GM18951 (cell line): ENCODE measurements around the gene PTP4A2.

ENCODE experiments used
- POLR2A ChIP-seq: IDR thresholded peaks from 4 replicates; pipeline ENCODE4 v1.6.1; 2011; ENCODE audit warnings: mild to moderate bottlenecking; ENCODE audit not compliant: insufficient read length, insufficient read depth; ENCODE audit errors: extremely low read depth
- in situ Hi-C: fragments of 300-500 bp; cut with MboI; formaldehyde crosslinking; loops from one replicate; pipeline ENCODE4 v1.12.0; 2022; ENCODE audit warnings: low sequenced_read_pairs, mixed read lengths, inconsistent platforms; ENCODE audit not compliant: unreplicated experiment

The PTP4A2 gene

GRCh38 chr1:31880957-31881687 lies 57.0 kb downstream of the PTP4A2 start:
- in situ Hi-C loops = no loop called here
- no peak for TF ChIP-seq POLR2A

GRCh38 chr1:31879981-31880608 lies 58.1 kb downstream of the PTP4A2 start:
- in situ Hi-C loops = no loop called here
- no peak for TF ChIP-seq POLR2A

GRCh38 chr1:31878058-31878457 lies 60.1 kb downstream of the PTP4A2 start:
- in situ Hi-C loops = no loop called here

GRCh38 chr1:31877544-31877943 lies 60.6 kb downstream of the PTP4A2 start:
- no peak for TF ChIP-seq POLR2A
- in situ Hi-C loops = no loop called here

More at GRCh38 chr1:31878058-31878457, 60.1 kb downstream of the PTP4A2 start:
- no peak for TF ChIP-seq POLR2A

GRCh38 chr1:31875636-31876236 lies 62.4 kb downstream of the PTP4A2 start:
- no peak for TF ChIP-seq POLR2A
- in situ Hi-C loops = no loop called here

- no peak for TF ChIP-seq POLR2A
- in situ Hi-C loops = no loop called here
Observed at GRCh38 chr1:31874942-31875341, 63.2 kb downstream of the PTP4A2 start.

GRCh38 chr1:31872658-31873636 lies 65.2 kb downstream of the PTP4A2 start:
- no peak for TF ChIP-seq POLR2A
- in situ Hi-C loops = no loop called here

GRCh38 chr1:31871703-31872102 lies 66.5 kb downstream of the PTP4A2 start:
- in situ Hi-C loops = no loop called here
- TF ChIP-seq POLR2A = no peak

GRCh38 chr1:31870086-31870736 lies 68.0 kb downstream of the PTP4A2 start:
- in situ Hi-C loops = no loop called here
- TF ChIP-seq POLR2A = no peak

- in situ Hi-C loops = no loop called here
- TF ChIP-seq POLR2A = no peak
Observed at GRCh38 chr1:31869449-31869848, 68.7 kb downstream of the PTP4A2 start.

GRCh38 chr1:31868862-31869261 lies 69.3 kb downstream of the PTP4A2 start:
- in situ Hi-C loops = no loop called here

GRCh38 chr1:31867546-31867945 lies 70.6 kb downstream of the PTP4A2 start:
- in situ Hi-C loops = no loop called here
- no peak for TF ChIP-seq POLR2A

More at GRCh38 chr1:31868862-31869261, 69.3 kb downstream of the PTP4A2 start:
- no peak for TF ChIP-seq POLR2A
